Motor neuron (in vitro differentiated cells): ENCODE measurements around the gene USP21. TPM values are rescaled to one million over a fixed set of nuclear protein-coding genes. Genes with fewer than 3 reads are reported as not detected.
"Not testable (repeated sequence)": the region's sequence is repeated elsewhere in the genome, so short reads cannot be mapped to it uniquely, and the experiment has no call there.

Experiments used
- ATAC-seq, 8 experiments: fragments of 200-7000 bp; cut with Tn5 transposase; replicated peaks in 6 of 8; 2 replicates each; pipeline ENCODE4 v1.8.0; 2021; ENCODE audit warnings: mild to moderate bottlenecking in 8 of 8, moderate library complexity in 8 of 8
- H3K27ac ChIP-seq, 2 donors: fragments of 250-450 bp; sonication (Bioruptor Pico); 2 replicates each; pipeline ENCODE4 v1.9.0; 2021; ENCODE audit warnings: antibody characterized with exemption in 2 of 2, mild to moderate bottlenecking in 2 of 2, moderate library complexity in 1 of 2
- H3K4me1 ChIP-seq, 2 donors: fragments of 250-450 bp; sonication (Bioruptor Pico); replicated peaks in 1 of 2; 2 replicates each; pipeline ENCODE4 v1.6.1; 2021; ENCODE audit warnings: antibody characterized with exemption in 2 of 2, mild to moderate bottlenecking in 2 of 2, moderate library complexity in 1 of 2
- H3K4me3 ChIP-seq, 5 donors: fragments of 250-450 bp; sonication (Bioruptor Pico); 2 replicates each; pipeline ENCODE4 v1.9.0; 2021; ENCODE audit warnings: antibody characterized with exemption in 5 of 5, mild to moderate bottlenecking in 5 of 5, moderate library complexity in 4 of 5
- WGBS, 10 experiments: fragments of 450-650 bp; shearing (Covaris generic); methylation state at CpG; one replicate each; pipeline ENCODE4 v1.0.0; 2022; 5-methylcytosine and 5-hydroxymethylcytosine counted together
- in situ Hi-C, 9 experiments: fragments of 400-800 bp; cut with MboI; loops; one replicate each; pipeline ENCODE4 v1.15.0; 2021; ENCODE audit warnings: low sequenced_read_pairs in 9 of 9, low pct_unique_long_range_greater_than_20kb in 2 of 9; ENCODE audit not compliant: unreplicated experiment in 9 of 9
- total RNA-seq, 8 experiments: library from RNA; unstranded; fragments of 300-600 nt; gene quantifications; 2 replicates each; pipeline versions ENCODE4 v1.2.3 to v1.2.4, GENCODE V29; 2022

USP21 gene, protein sequence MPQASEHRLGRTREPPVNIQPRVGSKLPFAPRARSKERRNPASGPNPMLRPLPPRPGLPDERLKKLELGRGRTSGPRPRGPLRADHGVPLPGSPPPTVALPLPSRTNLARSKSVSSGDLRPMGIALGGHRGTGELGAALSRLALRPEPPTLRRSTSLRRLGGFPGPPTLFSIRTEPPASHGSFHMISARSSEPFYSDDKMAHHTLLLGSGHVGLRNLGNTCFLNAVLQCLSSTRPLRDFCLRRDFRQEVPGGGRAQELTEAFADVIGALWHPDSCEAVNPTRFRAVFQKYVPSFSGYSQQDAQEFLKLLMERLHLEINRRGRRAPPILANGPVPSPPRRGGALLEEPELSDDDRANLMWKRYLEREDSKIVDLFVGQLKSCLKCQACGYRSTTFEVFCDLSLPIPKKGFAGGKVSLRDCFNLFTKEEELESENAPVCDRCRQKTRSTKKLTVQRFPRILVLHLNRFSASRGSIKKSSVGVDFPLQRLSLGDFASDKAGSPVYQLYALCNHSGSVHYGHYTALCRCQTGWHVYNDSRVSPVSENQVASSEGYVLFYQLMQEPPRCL
- total RNA-seq, result 10 to 100 TPM; 11.2 to 30.4 (median 22.8) TPM

DNA sequence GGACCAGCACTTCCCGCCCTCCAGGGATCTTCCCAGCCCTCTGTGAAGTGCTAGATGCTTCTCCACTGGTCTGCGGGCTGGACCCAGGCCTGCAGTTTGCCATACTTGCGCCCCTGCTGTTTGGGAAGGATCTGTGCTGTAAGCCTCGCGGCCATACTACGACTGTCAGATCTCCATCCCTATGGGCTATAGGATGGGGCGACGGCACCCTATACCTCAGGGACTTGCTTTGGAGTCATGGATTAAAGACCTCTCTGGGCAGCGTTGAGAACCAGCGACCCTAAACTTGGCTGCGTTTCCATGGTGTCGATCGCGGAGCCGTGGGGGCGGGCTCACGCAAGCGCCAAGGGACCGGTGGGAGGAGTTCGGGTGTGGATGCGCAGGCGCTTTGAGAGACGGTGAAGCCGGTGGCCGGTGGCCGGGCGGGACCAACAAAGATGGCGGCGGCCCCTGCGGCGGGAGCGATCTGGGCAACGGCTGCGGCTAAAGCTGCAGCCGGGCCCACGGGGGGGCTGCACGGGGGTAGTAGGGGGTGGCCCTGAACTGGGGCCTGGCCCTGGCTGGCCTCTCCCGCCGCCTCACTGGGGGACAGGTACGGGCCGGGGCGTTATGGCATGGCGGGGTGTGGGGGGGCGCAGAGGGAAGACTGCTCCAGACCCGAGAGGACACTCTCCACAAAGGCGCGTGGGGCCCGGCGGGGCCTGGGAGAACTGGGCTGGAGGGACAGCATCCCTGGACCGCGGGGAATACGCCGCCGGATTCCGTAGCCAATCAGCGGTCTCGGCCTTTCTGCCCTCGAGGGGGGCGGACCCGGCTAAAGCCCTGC lies at the start of gene USP21:
Gene USP21, plus strand, starts transcription at position 414 of the 826 bp plus-strand sequence. CDS start 1,141 bp downstream, outside the sequence.
- H3K27ac ChIP-seq, result peak within 1 kb of the TSS; percentile 96 to 97
- WGBS, 10 experiments, result 0 to 25% (median 4%) methylated on average over 2 to 22 of the region's 60 CpGs; no CpG with 5 or more reads in 4 of the 10 experiments
- peak within 1 kb of the TSS; percentile 81 to 99 (median 95) for H3K4me3 ChIP-seq
- peaks cover 17% of the 10 kb centered on the region in 2 donors for H3K4me1 ChIP-seq
- ATAC-seq, result peak; percentile 90 to 96 (median 94)
- in situ Hi-C loops, result loop anchor here in 1 of 9 experiments (25.0 kb wide), 1 partner anchor 747 kb away; the partner anchor contains the start of gene VANGL2

DNA sequence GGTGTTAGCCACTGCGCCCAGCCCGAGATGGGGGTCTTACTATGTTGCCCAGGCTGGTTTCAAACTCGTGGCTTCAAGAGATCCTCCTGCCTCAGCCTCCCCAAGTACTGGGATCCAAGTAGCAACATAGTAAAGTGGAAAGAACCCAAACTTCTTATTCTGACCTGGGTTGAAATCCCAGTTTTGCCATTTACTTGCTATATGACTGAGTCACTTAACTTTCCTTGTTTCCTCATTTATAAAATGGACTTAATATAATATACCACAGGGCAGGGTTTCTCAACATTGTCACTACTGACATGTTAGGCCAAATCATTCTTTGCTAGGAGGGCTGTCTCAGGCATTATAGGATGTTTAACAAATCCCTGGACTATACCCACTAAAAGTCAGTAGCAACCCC lies 48.2 kb upstream of the USP21 start:
- 92 to 100% (median 100%) methylated on average over 1 to 3 of the region's 3 CpGs; no CpG with 5 or more reads in 3 of the 10 experiments for WGBS, 10 experiments
- no peak overlapping the region for H3K27ac ChIP-seq
- H3K4me1 ChIP-seq, result peaks cover 2 to 4% of the 10 kb centered on the region in 2 donors
- in situ Hi-C loops, result no loop called here
- H3K4me3 ChIP-seq, result no peak overlapping the region
- no peak for ATAC-seq

DNA sequence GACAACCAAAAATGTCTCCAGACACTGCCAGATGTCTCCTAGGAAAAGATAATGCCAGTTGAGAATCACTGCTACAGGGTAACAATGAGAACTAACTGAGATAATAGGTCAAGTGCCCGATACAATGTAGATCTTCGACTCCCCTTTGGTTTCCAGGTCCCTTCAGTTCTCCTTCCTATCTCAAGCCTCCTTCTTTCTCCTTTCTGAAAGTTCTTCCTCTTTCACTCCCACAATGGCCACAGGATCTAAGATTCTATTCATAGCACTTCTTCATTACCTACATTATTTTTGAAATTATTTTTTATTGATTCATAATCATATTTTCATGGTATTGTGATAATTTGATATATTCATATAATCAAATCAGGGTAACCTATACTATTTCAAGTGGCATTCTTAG lies 47.8 kb upstream of the USP21 start:
- H3K4me1 ChIP-seq, result peaks cover 6 to 8% of the 10 kb centered on the region in 2 donors
- in situ Hi-C loops, result no loop called here
- ATAC-seq, result no peak
- WGBS, 10 experiments, result 72 to 100% (median 98%) methylated on average over 1 to 2 of the region's 2 CpGs; no CpG with 5 or more reads in 2 of the 10 experiments
- no peak overlapping the region for H3K4me3 ChIP-seq
- no peak overlapping the region for H3K27ac ChIP-seq

DNA sequence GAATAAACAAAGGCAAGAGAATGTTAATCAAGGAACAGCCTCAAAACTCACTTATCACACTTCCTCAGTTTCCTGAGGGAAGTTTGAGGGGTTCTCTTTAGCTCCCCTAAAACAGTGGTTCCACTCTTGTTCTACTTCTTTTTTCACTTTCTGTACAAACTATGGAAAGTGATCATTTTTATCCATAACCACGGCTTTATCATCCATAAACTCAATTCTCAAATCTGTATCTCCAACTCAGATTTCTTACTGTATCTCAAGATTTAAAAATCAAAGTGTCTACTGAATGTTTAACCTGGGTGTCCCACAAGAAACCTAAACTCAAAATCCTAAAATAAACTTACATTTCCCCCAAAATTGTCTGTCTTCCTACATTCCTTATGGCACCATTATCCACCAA lies 45.4 kb upstream of the USP21 start:
- in situ Hi-C loops, result no loop called here
- H3K27ac ChIP-seq, result no peak overlapping the region
- peaks cover 16 to 18% of the 10 kb centered on the region in 2 donors for H3K4me1 ChIP-seq
- H3K4me3 ChIP-seq, result no peak overlapping the region
- ATAC-seq, result no peak
- 22 to 100% (median 96%) methylated on average over 1 of the region's 1 CpG; no CpG with 5 or more reads in 2 of the 10 experiments for WGBS, 10 experiments

GRCh38 chr1:161114556-161114955 lies 44.7 kb upstream of the USP21 start:
- 60 to 100% (median 83%) methylated on average over 1 to 2 of the region's 2 CpGs; no CpG with 5 or more reads in 3 of the 10 experiments for WGBS, 10 experiments
- peaks cover 22 to 24% of the 10 kb centered on the region in 2 donors for H3K4me1 ChIP-seq
- H3K4me3 ChIP-seq, result no peak overlapping the region
- in situ Hi-C loops, result no loop called here
- ATAC-seq, result no peak
- no peak overlapping the region for H3K27ac ChIP-seq

DNA sequence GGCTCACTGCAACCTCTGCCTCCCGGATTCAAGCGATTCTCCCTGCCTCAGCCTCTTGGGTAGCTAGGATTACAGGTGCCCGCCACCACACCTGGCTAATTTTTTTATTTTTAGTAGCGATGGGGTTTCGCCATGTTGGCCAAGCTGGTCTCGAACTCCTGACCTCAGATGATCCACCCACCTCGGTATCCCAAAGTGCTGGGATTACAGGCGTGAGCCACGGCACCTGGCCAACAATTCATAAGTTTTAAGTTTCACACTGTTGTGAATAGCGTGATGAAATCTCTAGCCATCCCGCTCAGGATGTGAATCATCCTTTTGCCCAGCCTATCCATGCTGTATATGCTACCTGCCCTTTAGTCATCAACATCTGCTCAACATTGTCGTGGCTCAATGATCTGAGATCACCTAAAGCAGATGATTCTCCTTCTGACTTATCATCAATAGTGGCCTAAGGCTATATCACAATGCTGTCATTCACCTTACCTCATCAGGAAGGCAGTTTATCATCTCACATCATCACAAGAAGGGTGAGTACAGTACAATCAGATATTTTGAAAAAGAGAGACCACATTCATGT lies 44.1 kb upstream of the USP21 start:
- H3K4me3 ChIP-seq, result no peak overlapping the region
- 46 to 100% (median 91%) methylated on average over 2 to 12 of the region's 12 CpGs; no CpG with 5 or more reads in 1 of the 10 experiments for WGBS, 10 experiments
- peak in 4 of 8 experiments; percentile 15 to 32 (median 20) for ATAC-seq
- in situ Hi-C loops, result no loop called here
- H3K4me1 ChIP-seq, result peaks cover 24 to 26% of the 10 kb centered on the region in 2 donors
- no peak overlapping the region for H3K27ac ChIP-seq

DNA sequence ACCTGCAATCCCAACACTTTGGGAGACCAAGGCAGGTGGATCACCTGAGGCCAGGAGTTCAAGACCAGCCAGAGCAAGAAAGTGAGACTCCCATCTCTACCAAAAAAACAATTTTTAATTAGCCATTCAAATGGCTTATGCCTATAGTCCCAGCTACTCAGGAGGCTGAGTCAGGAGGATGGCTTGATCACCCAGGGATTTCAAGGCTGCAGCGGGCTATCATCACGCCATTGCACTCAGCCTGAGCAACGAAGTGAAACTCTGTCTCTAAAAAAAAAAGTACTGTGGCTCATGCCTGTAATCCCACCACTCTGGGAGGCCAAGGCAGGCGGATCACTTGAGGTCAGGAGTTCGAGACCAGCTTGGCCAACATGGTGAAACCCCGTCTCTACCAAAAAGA lies 43.3 kb upstream of the USP21 start:
- WGBS, 10 experiments, result 80 to 100% (median 94%) methylated on average over 1 to 6 of the region's 6 CpGs; no CpG with 5 or more reads in 5 of the 10 experiments
- in situ Hi-C loops, H3K4me3 ChIP-seq, H3K27ac ChIP-seq, ATAC-seq: not testable (repeated sequence)
- peaks cover 24 to 26% of the 10 kb centered on the region in 2 donors for H3K4me1 ChIP-seq

GRCh38 chr1:161117759-161118581 lies 41.3 kb upstream of the USP21 start, which contains the start of the genes NIT1 and PFDN2:
Gene NIT1, plus strand, starts transcription at chr1:161118105. Its CDS starts 72 bp downstream, at chr1:161118177.
Gene PFDN2, minus strand, starts transcription at chr1:161118037. Its CDS starts 11 bp downstream, at chr1:161118026.
- Histone ChIP-seq H3K4me3 (peak within 1 kb of the TSS; percentile 71 to 98 (median 77)), H3K27ac (peak within 1 kb of the TSS; percentile 87 to 94), H3K4me1 (peaks cover 23 to 24% of the 10 kb centered on the region in 2 donors)
- WGBS, 10 experiments, result 0 to 20% (median 1%) methylated on average over 1 to 22 of the region's 58 CpGs; no CpG with 5 or more reads in 4 of the 10 experiments
- in situ Hi-C loops, result no loop called here
- ATAC-seq, result peak; percentile 72 to 94 (median 92)

GRCh38 chr1:161119092-161119903 lies 40.0 kb upstream of the USP21 start:
- Histone ChIP-seq H3K27ac (no peak overlapping the region), H3K4me3 (peak overlapping the region in 4 of 5 donors; percentile 76 to 98 (median 82)), H3K4me1 (peaks cover 23 to 24% of the 10 kb centered on the region in 2 donors)
- in situ Hi-C loops, result no loop called here
- peak in 3 of 8 experiments; percentile 53 to 60 (median 58) for ATAC-seq
- 33 to 100% (median 57%) methylated on average over 1 to 10 of the region's 10 CpGs; no CpG with 5 or more reads in 2 of the 10 experiments for WGBS, 10 experiments

- no peak overlapping the region for H3K27ac ChIP-seq
- 83 to 100% (median 95%) methylated on average over 1 to 3 of the region's 3 CpGs; no CpG with 5 or more reads in 2 of the 10 experiments for WGBS, 10 experiments
- H3K4me1 ChIP-seq, result peaks cover 22% of the 10 kb centered on the region in 2 donors
- no peak overlapping the region for H3K4me3 ChIP-seq
- in situ Hi-C loops, result no loop called here
- no peak for ATAC-seq
Observed at GRCh38 chr1:161121042-161121650, 38.2 kb upstream of the USP21 start.
